ENCODE measurements around the gene C15orf40.

The C15orf40 gene

DNA sequence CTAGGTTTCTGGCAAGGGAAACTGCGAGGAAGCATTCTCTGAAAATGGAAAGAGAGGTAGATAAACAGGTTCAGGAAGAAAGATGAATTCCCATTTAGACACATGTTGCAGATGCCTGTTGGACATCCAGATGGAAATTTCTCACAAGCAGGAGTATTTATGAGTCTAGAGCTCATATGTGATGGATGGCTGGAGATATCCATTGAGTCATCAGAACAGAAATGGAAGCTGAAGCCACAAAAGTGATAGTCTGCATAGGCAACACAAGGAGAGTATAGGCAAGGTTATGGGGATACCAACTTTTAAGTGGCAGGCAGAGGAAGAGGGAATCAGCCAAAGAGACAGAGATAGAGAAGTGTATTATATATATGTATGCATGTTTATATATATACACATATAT is 31.7 kb downstream of the C15orf40 start:
- DNase-seq (ENCODE audit: low read depth), result no peak
- TF ChIP-seq CTCF (IDR thresholded peaks at IDR 0.05; ENCODE audit: low read depth, low read length, missing control alignments), result no peak
- H3K4me3 ChIP-seq (ENCODE audit: low read depth, low read length), result no peak overlapping the region

- DNase-seq (ENCODE audit: low read depth), result no peak
- TF ChIP-seq CTCF (IDR thresholded peaks at IDR 0.05; ENCODE audit: low read depth, low read length, missing control alignments), result no peak
- no peak overlapping the region for H3K4me3 ChIP-seq (ENCODE audit: low read depth, low read length)
Observed at GRCh38 chr15:82978438-82978837, 33.0 kb downstream of the C15orf40 start.

- TF ChIP-seq CTCF (IDR thresholded peaks at IDR 0.05; ENCODE audit: low read depth, low read length, missing control alignments), result no peak
- no peak overlapping the region for H3K4me3 ChIP-seq (ENCODE audit: low read depth, low read length)
- DNase-seq (ENCODE audit: low read depth), result no peak
Observed at GRCh38 chr15:82977076-82977475, 34.4 kb downstream of the C15orf40 start.

GRCh38 chr15:82972990-82973389 is 38.4 kb downstream of the C15orf40 start:
- no peak for TF ChIP-seq CTCF (IDR thresholded peaks at IDR 0.05; ENCODE audit: low read depth, low read length, missing control alignments)
- DNase-seq (ENCODE audit: low read depth), result no peak

GRCh38 chr15:82971218-82971984 is 40.0 kb downstream of the C15orf40 start:
- no peak for TF ChIP-seq CTCF (IDR thresholded peaks at IDR 0.05; ENCODE audit: low read depth, low read length, missing control alignments)
- no peak for DNase-seq (ENCODE audit: low read depth)
- H3K4me3 ChIP-seq (ENCODE audit: low read depth, low read length), result no peak overlapping the region

More at GRCh38 chr15:82972990-82973389, 38.4 kb downstream of the C15orf40 start:
- H3K4me3 ChIP-seq (ENCODE audit: low read depth, low read length), result no peak overlapping the region

DNA sequence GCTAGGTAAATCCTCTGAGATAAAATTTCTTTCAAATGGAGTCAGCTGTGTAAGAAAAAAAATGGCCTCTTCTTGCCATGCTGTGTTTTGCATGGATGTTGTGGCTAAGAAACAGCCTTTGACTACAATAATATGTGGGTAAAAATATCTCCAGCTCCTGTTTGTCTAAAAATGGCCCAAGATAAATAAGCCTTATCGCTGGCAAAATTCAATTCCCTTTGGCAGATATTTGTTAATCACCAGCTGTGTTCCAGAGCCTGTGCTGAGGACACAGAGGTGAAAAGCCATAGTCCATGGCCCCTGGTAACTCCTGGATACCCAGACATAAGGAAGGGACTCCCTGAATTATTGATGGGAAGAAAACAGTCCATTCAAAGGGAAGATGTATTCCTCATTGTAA is 40.7 kb downstream of the C15orf40 start:
- TF ChIP-seq CTCF (IDR thresholded peaks at IDR 0.05; ENCODE audit: low read depth, low read length, missing control alignments), result no peak
- DNase-seq (ENCODE audit: low read depth), result no peak
- no peak overlapping the region for H3K4me3 ChIP-seq (ENCODE audit: low read depth, low read length)
